H1 (cell line): ENCODE data around the gene APOM. TPM values are rescaled to one million over a fixed set of nuclear protein-coding genes. Genes with fewer than 3 reads are reported as not detected.
A peak's percentile ranks its signal among the peaks of the same experiment; 100 is the strongest.

Source experiments
- CTCF ChIA-PET: fragments of 300-600 bp; sonication (Branson Sonifier 250); formaldehyde crosslinking; loops from one replicate; lab custom pipeline; 2021; ENCODE audit not compliant: partially characterized antibody; lab: Charles Lee
- POLR2A ChIA-PET: fragments of 300-600 bp; sonication (Branson Sonifier 250); formaldehyde crosslinking; loops from one replicate; lab custom pipeline; 2021; ENCODE audit warnings: inconsistent platforms; ENCODE audit not compliant: partially characterized antibody; lab: Charles Lee
- DNase-seq, 2 experiments: peaks; one replicate each; pipeline versions ENCODE4 v3.0.0 to v3.0.0-alpha.2; 2010 to 2022; ENCODE audit warnings: low spot score in 2 of 2, low read depth in 1 of 2, mixed read lengths in 1 of 2
- FAIRE-seq: peaks from 2 replicates; lab custom pipeline; 2011; peaks lifted over from hg19 to GRCh38; lab: Jason Lieb, UNC
- H2AFZ ChIP-seq: 2 replicates; pipeline ENCODE4 v1.8.1; 2012; ENCODE audit warnings: low read length, inconsistent platforms
- H2AK5ac ChIP-seq: 2 replicates; pipeline ENCODE4 v1.6.1; 2013; ENCODE audit warnings: low read depth, low read length
- H2BK120ac ChIP-seq: replicated peaks from 2 replicates; pipeline ENCODE3; 2013; ENCODE audit warnings: low read depth, low read length, inconsistent platforms
- H2BK12ac ChIP-seq: 2 replicates; pipeline ENCODE4 v1.6.1; 2013; ENCODE audit warnings: low read depth, low read length
- H2BK15ac ChIP-seq: 2 replicates; pipeline ENCODE4 v1.6.1; 2013; ENCODE audit warnings: low read length
- H2BK20ac ChIP-seq: 2 replicates; pipeline ENCODE4 v1.6.1; 2013; ENCODE audit warnings: low read length
- H2BK5ac ChIP-seq: 2 replicates; pipeline ENCODE4 v1.6.1; 2013; ENCODE audit warnings: low read depth, low read length
- H3K14ac ChIP-seq: 2 replicates; pipeline ENCODE4 v1.6.1; 2013; ENCODE audit warnings: inconsistent platforms; ENCODE audit not compliant: insufficient read length
- H3K18ac ChIP-seq: 2 replicates; pipeline ENCODE4 v1.6.1; 2013; ENCODE audit warnings: low read length; ENCODE audit errors: extremely low read depth
- H3K23ac ChIP-seq: 2 replicates; pipeline ENCODE4 v1.6.1; 2013; ENCODE audit warnings: inconsistent platforms; ENCODE audit not compliant: insufficient read length
- H3K23me2 ChIP-seq: 2 replicates; pipeline ENCODE4 v1.6.1; 2013; ENCODE audit warnings: low read depth, low read length
- H3K27ac ChIP-seq: 2 replicates; pipeline ENCODE4 v1.6.1; 2011; ENCODE audit warnings: low read depth, low read length, inconsistent platforms
- H3K27me3 ChIP-seq, 4 experiments: replicated peaks in 1 of 4; 1 replicate in 1 of 4; 2 replicates in 3 of 4; pipeline versions ENCODE4 v1.6.1 to v1.8.1; 2011 to 2013; ENCODE audit warnings: low read length in 3 of 4, mild to moderate bottlenecking in 3 of 4, inconsistent platforms in 2 of 4, mixed read lengths in 2 of 4, moderate library complexity in 1 of 4; ENCODE audit not compliant: control insufficient read depth in 3 of 4, insufficient read depth in 3 of 4; ENCODE audit errors: extremely low read depth in 1 of 4
- H3K36me3 ChIP-seq, 4 experiments: 2 replicates each; pipeline versions ENCODE4 v1.6.1 to v1.8.1; 2011 to 2013; ENCODE audit warnings: mild to moderate bottlenecking in 4 of 4, low read length in 3 of 4, moderate library complexity in 2 of 4, control low read depth in 1 of 4, inconsistent platforms in 1 of 4; ENCODE audit not compliant: insufficient read depth in 4 of 4, control insufficient read depth in 2 of 4
- H3K4ac ChIP-seq: replicated peaks from 2 replicates; pipeline ENCODE3; 2013; ENCODE audit warnings: low read length, low read depth, mixed read lengths, inconsistent platforms; ENCODE audit not compliant: insufficient read length
- H3K4me1 ChIP-seq, 4 experiments: replicated peaks in 1 of 4; 1 replicate in 1 of 4; 2 replicates in 3 of 4; pipeline versions ENCODE4 v1.6.1 to v1.8.1; 2011 to 2013; ENCODE audit warnings: low read length in 3 of 4, inconsistent platforms in 2 of 4, mixed read lengths in 1 of 4; ENCODE audit not compliant: insufficient read depth in 4 of 4, control insufficient read depth in 3 of 4
- H3K4me2 ChIP-seq, 2 experiments: 2 replicates each; pipeline versions ENCODE4 v1.6.1 to v1.8.1; 2011 to 2013; ENCODE audit warnings: low read depth in 2 of 2, low read length in 2 of 2, control low read depth in 1 of 2, inconsistent platforms in 1 of 2, mild to moderate bottlenecking in 1 of 2; ENCODE audit not compliant: insufficient read depth in 1 of 2
- H3K4me3 ChIP-seq, 4 experiments: fragments of 200-600, 300-600 bp in 1 of 4; sonication (generic), shearing (Covaris generic), sonication (Bioruptor Twin) in 1 of 4; 2 replicates each; pipeline versions ENCODE4 v1.5.1 to v1.8.1; 2011 to 2016; ENCODE audit warnings: low read length in 4 of 4, low read depth in 3 of 4, control low read depth in 2 of 4, inconsistent platforms in 2 of 4, mild to moderate bottlenecking in 2 of 4, mixed read lengths in 1 of 4, moderate library complexity in 1 of 4; ENCODE audit not compliant: insufficient read depth in 2 of 4; ENCODE audit errors: extremely low read depth in 1 of 4
- H3K56ac ChIP-seq: replicated peaks from 2 replicates; pipeline ENCODE3; 2013; ENCODE audit warnings: low read depth, mild to moderate bottlenecking, mixed read lengths, low read length, inconsistent platforms; ENCODE audit not compliant: insufficient read length
- H3K79me1 ChIP-seq: 2 replicates; pipeline ENCODE4 v1.6.1; 2013; ENCODE audit warnings: low read depth, low read length, control low read depth
- H3K79me2 ChIP-seq, 2 experiments: 2 replicates each; pipeline versions ENCODE4 v1.6.1 to v1.8.1; 2012 to 2013; ENCODE audit warnings: low read length in 2 of 2, mild to moderate bottlenecking in 2 of 2, inconsistent platforms in 1 of 2; ENCODE audit not compliant: insufficient read depth in 2 of 2, control insufficient read depth in 1 of 2
- H3K9ac ChIP-seq, 4 experiments: replicated peaks in 1 of 4; 1 replicate in 1 of 4; 2 replicates in 3 of 4; pipeline versions ENCODE4 v1.6.1 to v1.8.1; 2011 to 2013; ENCODE audit warnings: low read depth in 3 of 4, low read length in 3 of 4, control low read depth in 2 of 4, mild to moderate bottlenecking in 2 of 4, moderate library complexity in 2 of 4, inconsistent platforms in 1 of 4; ENCODE audit errors: extremely low read depth in 1 of 4
- H3K9me3 ChIP-seq, 2 experiments: 2 replicates each; pipeline versions ENCODE4 v1.6.1 to v1.8.1; 2012 to 2013; ENCODE audit warnings: mild to moderate bottlenecking in 2 of 2, moderate library complexity in 2 of 2, control low read depth in 1 of 2, inconsistent platforms in 1 of 2, low read depth in 1 of 2, low read length in 1 of 2, mixed read lengths in 1 of 2; ENCODE audit not compliant: insufficient read depth in 2 of 2
- H4K20me1 ChIP-seq, 2 experiments: replicated peaks in 1 of 2; 2 replicates each; pipeline versions ENCODE3 to v1.8.1; 2011 to 2013; ENCODE audit warnings: inconsistent platforms in 2 of 2, low read length in 2 of 2, mild to moderate bottlenecking in 1 of 2; ENCODE audit not compliant: insufficient read depth in 2 of 2, control insufficient read depth in 1 of 2
- H4K5ac ChIP-seq: 2 replicates; pipeline ENCODE4 v1.6.1; 2013; ENCODE audit warnings: low read length, low read depth, mixed read lengths, inconsistent platforms; ENCODE audit not compliant: insufficient read length
- H4K8ac ChIP-seq: 2 replicates; pipeline ENCODE4 v1.8.0; 2013; ENCODE audit warnings: mild to moderate bottlenecking, moderate library complexity, low read length, inconsistent platforms; ENCODE audit not compliant: insufficient read depth; ENCODE audit errors: extremely low read depth
- H4K91ac ChIP-seq: replicated peaks from 2 replicates; pipeline ENCODE3; 2013; ENCODE audit warnings: low read length, mixed read lengths, inconsistent platforms; ENCODE audit not compliant: insufficient read length
- WGBS, 2 experiments: shearing (Covaris generic) in 1 of 2; methylation state at CpG; one replicate each; pipeline versions ENCODE4 v1.1.6 to v1.1.7; 2013 to 2015; ENCODE audit warnings: low lambda C conversion rate in 2 of 2, mixed read lengths in 2 of 2, inconsistent platforms in 1 of 2, low coverage in 1 of 2, missing lambda C conversion rate in 1 of 2; ENCODE audit not compliant: insufficient replicate concordance in 2 of 2, insufficient coverage in 1 of 2, insufficient read length in 1 of 2; ENCODE audit errors: extremely low coverage in 1 of 2, missing lambda C conversion rate in 1 of 2; 5-methylcytosine and 5-hydroxymethylcytosine counted together
- polyA plus RNA-seq, 7 experiments: library from polyadenylated mRNA; depleted of rRNA in 3 of 7; stranded (reverse) in 5 of 7; unstranded in 2 of 7; fragments of >200 nt in 5 of 7; fragments of 200-250 nt in 2 of 7; gene quantifications; 1 replicate in 5 of 7; 2 replicates in 1 of 7; 4 replicates in 1 of 7; pipeline versions ENCODE4 v1.2.1 to v1.2.3, GENCODE V29; 2011 to 2013; ENCODE audit warnings: missing spikeins in 2 of 7, mixed read lengths in 2 of 7
- total RNA-seq: library from RNA; stranded (reverse); fragmentation: NEBNext Ultra II Directional; extraction: Animal tissue kit (Norgen Biotek cat#: 25700); gene quantifications from 2 replicates; pipeline ENCODE4 v1.2.1, GENCODE V29; 2021

APOM gene
- total and polyA plus RNA-seq, 2 of the 8 experiments (the other 6 are each of a cell fraction or from before 2014, with no cell fraction given), result 3.4 to 12.0 TPM

DNA sequence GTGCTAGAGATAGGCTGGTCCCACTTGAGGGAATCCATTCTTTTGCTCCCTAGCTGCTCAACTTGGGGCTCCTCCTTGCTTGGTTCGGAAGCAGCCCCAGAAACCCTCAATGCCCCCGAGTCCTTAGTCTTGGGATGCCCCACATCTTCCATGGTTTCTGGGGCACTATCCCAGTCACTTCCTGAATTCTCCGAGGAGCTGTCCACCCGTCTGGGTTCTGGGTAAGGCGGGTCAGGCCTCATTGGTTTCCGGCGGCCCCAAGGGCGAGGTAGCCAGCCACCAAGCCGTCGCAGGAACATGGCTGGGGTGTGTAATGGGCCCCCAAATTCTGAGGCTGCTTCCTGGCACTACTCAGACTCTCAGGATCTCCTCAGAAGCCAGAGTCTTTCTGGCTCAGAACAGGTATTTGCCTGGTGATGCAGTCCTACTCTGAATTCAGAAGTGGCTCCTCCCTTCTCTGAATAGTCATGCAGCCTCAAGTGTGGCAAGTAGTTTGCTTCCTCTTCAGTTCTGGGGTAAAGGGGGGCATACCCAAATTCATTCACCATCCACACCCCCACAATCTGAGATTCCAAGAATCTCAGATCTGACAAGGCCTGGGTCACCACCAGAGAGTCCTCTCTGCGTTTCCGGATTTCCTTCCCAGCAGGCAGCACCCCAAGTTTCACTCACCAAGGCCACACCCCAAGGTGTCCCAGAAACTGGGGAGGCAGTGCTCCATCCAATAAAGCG lies 4.1 kb downstream of the APOM start:
- H3K27ac ChIP-seq, result peak overlapping the region; percentile 63
- POLR2A ChIA-PET, result interaction anchor here (0.6 to 25.5 kb wide), 13 partner anchors 6 to 168 kb away, joined by 3 to 883 read pairs (median 13); partner anchors contain the start of genes AIF1, APOM, ATP6V1G2 and BAG6
- H2BK12ac ChIP-seq, result no peak overlapping the region
- peak overlapping the region; percentile 8; the same call in 1 of the 2 replicates for H2BK15ac ChIP-seq
- H3K9me3 ChIP-seq, result no peaks in the 10 kb centered on the region
- 0 out of 2 replicates have a peak overlapping the region, but pooled peaks have one; percentile 1 for H2BK5ac ChIP-seq
- peaks cover 0 to 15% (median 4%) of the 10 kb centered on the region in 4 experiments; a peak in 5 of 7 replicates for H3K4me1 ChIP-seq
- peak overlapping the region; percentile 76 for H4K91ac ChIP-seq
- H3K36me3 ChIP-seq, result peaks cover 4 to 19% (median 9%) of the 10 kb centered on the region in 4 experiments; a peak in 6 of 8 replicates
- peaks cover 0 to 3% of the 10 kb centered on the region in 2 experiments for H4K20me1 ChIP-seq
- peak overlapping the region; percentile 75 to 93 (median 82) for H3K9ac ChIP-seq
- no peaks in the 10 kb centered on the region for H3K27me3 ChIP-seq
- peaks cover 8% of the 10 kb centered on the region for H3K23me2 ChIP-seq
- H4K5ac ChIP-seq, result peak overlapping the region; percentile 73
- H3K79me1 ChIP-seq, result peaks cover 9% of the 10 kb centered on the region
- peak overlapping the region; percentile 71 for H3K14ac ChIP-seq
- H2BK120ac ChIP-seq, result no peak overlapping the region
- peak overlapping the region; percentile 84; the same call in 1 of the 2 replicates for H2AFZ ChIP-seq
- peak overlapping the region; percentile 94 for H4K8ac ChIP-seq
- peaks cover 0 to 39% of the 10 kb centered on the region in 2 experiments; a peak in 3 of 4 replicates for H3K79me2 ChIP-seq
- CTCF ChIA-PET, result interaction anchor here (0.9 to 1.5 kb wide), 5 partner anchors 7 to 173 kb away, joined by 4 to 6 read pairs (median 5); partner anchors contain the start of gene BAG6
- H3K23ac ChIP-seq, result no peak overlapping the region
- peak overlapping the region; percentile 77 for H3K56ac ChIP-seq
- DNase-seq (no peak), FAIRE-seq (no peak)
- H2BK20ac ChIP-seq, result no peak overlapping the region
- no peak overlapping the region; the same call in 1 of the 2 replicates for H3K18ac ChIP-seq
- peak overlapping the region; percentile 94 to 95 for H3K4me2 ChIP-seq
- H3K4ac ChIP-seq, result peak overlapping the region; percentile 19
- 63% methylated on average over 13 of the region's 13 CpGs; no CpG with 5 or more reads in 1 of the 2 experiments for WGBS, 2 experiments
- no peak overlapping the region for H2AK5ac ChIP-seq
- peak overlapping the region; percentile 85 to 94 (median 88) for H3K4me3 ChIP-seq
